Measurements from ENCODE around the gene SURF6.
"Not testable (repeated sequence)": the region's sequence is repeated elsewhere in the genome, so short reads cannot be mapped to it uniquely, and the experiment has no call there.

Gene SURF6

GRCh38 chr9:133323211-133323610 is 12.8 kb downstream of the SURF6 start:
- Histone ChIP-seq H3K4me1 (ENCODE audit: control insufficient read depth, insufficient read depth, low read length, unreplicated experiment) (no peaks in the 10 kb centered on the region), H2AFZ (ENCODE audit: low read length, unreplicated experiment) (no peak overlapping the region), H3K79me2 (ENCODE audit: control insufficient read depth, insufficient read depth, low read length, unreplicated experiment) (no peaks in the 10 kb centered on the region), H3K36me3 (ENCODE audit: insufficient read depth, low read length) (no peaks in the 10 kb centered on the region), H3K27me3 (ENCODE audit: insufficient read depth, low read length) (0 out of 2 replicates have a peak, but pooled peaks cover 9% of the 10 kb centered on the region), H3K27ac (ENCODE audit: low read depth, low read length) (no peak overlapping the region), H3K4me3 (ENCODE audit: low read depth, low read length) (no peak overlapping the region)

- Histone ChIP-seq H3K79me2 (ENCODE audit: control insufficient read depth, insufficient read depth, low read length, unreplicated experiment) (no peaks in the 10 kb centered on the region), H2AFZ (ENCODE audit: low read length, unreplicated experiment) (no peak overlapping the region), H3K36me3 (ENCODE audit: insufficient read depth, low read length) (no peaks in the 10 kb centered on the region), H3K27ac (ENCODE audit: low read depth, low read length) (no peak overlapping the region), H3K4me1 (ENCODE audit: control insufficient read depth, insufficient read depth, low read length, unreplicated experiment) (no peaks in the 10 kb centered on the region), H3K4me3 (ENCODE audit: low read depth, low read length) (no peak overlapping the region), H3K27me3 (ENCODE audit: insufficient read depth, low read length) (0 out of 2 replicates have a peak, but pooled peaks cover 9% of the 10 kb centered on the region)
Measured at GRCh38 chr9:133322701-133323100, 13.3 kb downstream of the SURF6 start.

GRCh38 chr9:133321411-133321935 is 14.5 kb downstream of the SURF6 start:
- Histone ChIP-seq H3K4me3 (ENCODE audit: low read depth, low read length) (no peak overlapping the region), H2AFZ (ENCODE audit: low read length, unreplicated experiment) (no peak overlapping the region), H3K4me1 (ENCODE audit: control insufficient read depth, insufficient read depth, low read length, unreplicated experiment) (no peaks in the 10 kb centered on the region), H3K36me3 (ENCODE audit: insufficient read depth, low read length) (no peaks in the 10 kb centered on the region), H3K27ac (ENCODE audit: low read depth, low read length) (no peak overlapping the region), H3K79me2 (ENCODE audit: control insufficient read depth, insufficient read depth, low read length, unreplicated experiment) (no peaks in the 10 kb centered on the region), H3K27me3 (ENCODE audit: insufficient read depth, low read length) (0 out of 2 replicates have a peak, but pooled peaks cover 9% of the 10 kb centered on the region)

GRCh38 chr9:133320421-133320881 is 15.5 kb downstream of the SURF6 start:
- no peak overlapping the region for H3K4me3 ChIP-seq (ENCODE audit: low read depth, low read length)
- H3K79me2 ChIP-seq (ENCODE audit: control insufficient read depth, insufficient read depth, low read length, unreplicated experiment) = no peaks in the 10 kb centered on the region
- no peaks in the 10 kb centered on the region for H3K4me1 ChIP-seq (ENCODE audit: control insufficient read depth, insufficient read depth, low read length, unreplicated experiment)
- H2AFZ ChIP-seq (ENCODE audit: low read length, unreplicated experiment) = no peak overlapping the region
- H3K27ac ChIP-seq (ENCODE audit: low read depth, low read length) = no peak overlapping the region
- no peaks in the 10 kb centered on the region for H3K36me3 ChIP-seq (ENCODE audit: insufficient read depth, low read length)
- 0 out of 2 replicates have a peak, but pooled peaks cover 9% of the 10 kb centered on the region for H3K27me3 ChIP-seq (ENCODE audit: insufficient read depth, low read length)

- H3K27ac ChIP-seq (ENCODE audit: low read depth, low read length); H3K4me1 ChIP-seq (ENCODE audit: control insufficient read depth, insufficient read depth, low read length, unreplicated experiment); H3K27me3 ChIP-seq (ENCODE audit: insufficient read depth, low read length); H3K36me3 ChIP-seq (ENCODE audit: insufficient read depth, low read length); H2AFZ ChIP-seq (ENCODE audit: low read length, unreplicated experiment); H3K79me2 ChIP-seq (ENCODE audit: control insufficient read depth, insufficient read depth, low read length, unreplicated experiment); H3K4me3 ChIP-seq (ENCODE audit: low read depth, low read length): not testable (repeated sequence)
Measured at GRCh38 chr9:133317551-133317950, 18.4 kb downstream of the SURF6 start.

GRCh38 chr9:133315997-133316396 is 20.0 kb downstream of the SURF6 start:
- Histone ChIP-seq H3K27ac (ENCODE audit: low read depth, low read length) (no peak overlapping the region), H2AFZ (ENCODE audit: low read length, unreplicated experiment) (no peak overlapping the region), H3K27me3 (ENCODE audit: insufficient read depth, low read length) (no peaks in the 10 kb centered on the region), H3K4me1 (ENCODE audit: control insufficient read depth, insufficient read depth, low read length, unreplicated experiment) (no peaks in the 10 kb centered on the region), H3K36me3 (ENCODE audit: insufficient read depth, low read length) (no peaks in the 10 kb centered on the region), H3K79me2 (ENCODE audit: control insufficient read depth, insufficient read depth, low read length, unreplicated experiment) (no peaks in the 10 kb centered on the region), H3K4me3 (ENCODE audit: low read depth, low read length) (no peak overlapping the region)

GRCh38 chr9:133309608-133310007 is 26.4 kb downstream of the SURF6 start:
- Histone ChIP-seq H3K27me3 (ENCODE audit: insufficient read depth, low read length) (peaks cover 38% of the 10 kb centered on the region), H3K79me2 (ENCODE audit: control insufficient read depth, insufficient read depth, low read length, unreplicated experiment) (no peaks in the 10 kb centered on the region), H3K27ac (ENCODE audit: low read depth, low read length) (no peak overlapping the region), H2AFZ (ENCODE audit: low read length, unreplicated experiment) (no peak overlapping the region), H3K36me3 (ENCODE audit: insufficient read depth, low read length) (no peaks in the 10 kb centered on the region), H3K4me3 (ENCODE audit: low read depth, low read length) (no peak overlapping the region), H3K4me1 (ENCODE audit: control insufficient read depth, insufficient read depth, low read length, unreplicated experiment) (no peaks in the 10 kb centered on the region)

GRCh38 chr9:133307301-133307700 is 28.7 kb downstream of the SURF6 start:
- no peaks in the 10 kb centered on the region for H3K4me1 ChIP-seq (ENCODE audit: control insufficient read depth, insufficient read depth, low read length, unreplicated experiment)
- H3K4me3 ChIP-seq (ENCODE audit: low read depth, low read length) = no peak overlapping the region
- no peak overlapping the region for H3K27ac ChIP-seq (ENCODE audit: low read depth, low read length)

GRCh38 chr9:133306242-133307204 is 29.5 kb downstream of the SURF6 start:
- no peak overlapping the region for H2AFZ ChIP-seq (ENCODE audit: low read length, unreplicated experiment)
- H3K79me2 ChIP-seq (ENCODE audit: control insufficient read depth, insufficient read depth, low read length, unreplicated experiment) = no peaks in the 10 kb centered on the region
- H3K27ac ChIP-seq (ENCODE audit: low read depth, low read length) = no peak overlapping the region

More at GRCh38 chr9:133307301-133307700, 28.7 kb downstream of the SURF6 start:
- Histone ChIP-seq H2AFZ (ENCODE audit: low read length, unreplicated experiment) (no peak overlapping the region), H3K27me3 (ENCODE audit: insufficient read depth, low read length) (peaks cover 57% of the 10 kb centered on the region), H3K79me2 (ENCODE audit: control insufficient read depth, insufficient read depth, low read length, unreplicated experiment) (no peaks in the 10 kb centered on the region), H3K36me3 (ENCODE audit: insufficient read depth, low read length) (no peaks in the 10 kb centered on the region)

GRCh38 chr9:133305731-133306130 is 30.3 kb downstream of the SURF6 start:
- Histone ChIP-seq H2AFZ (ENCODE audit: low read length, unreplicated experiment) (no peak overlapping the region), H3K4me1 (ENCODE audit: control insufficient read depth, insufficient read depth, low read length, unreplicated experiment) (no peaks in the 10 kb centered on the region), H3K79me2 (ENCODE audit: control insufficient read depth, insufficient read depth, low read length, unreplicated experiment) (no peaks in the 10 kb centered on the region), H3K4me3 (ENCODE audit: low read depth, low read length) (no peak overlapping the region), H3K27ac (ENCODE audit: low read depth, low read length) (no peak overlapping the region), H3K36me3 (ENCODE audit: insufficient read depth, low read length) (no peaks in the 10 kb centered on the region), H3K27me3 (ENCODE audit: insufficient read depth, low read length) (peaks cover 73% of the 10 kb centered on the region)

More at GRCh38 chr9:133306242-133307204, 29.5 kb downstream of the SURF6 start:
- Histone ChIP-seq H3K27me3 (ENCODE audit: insufficient read depth, low read length) (peaks cover 65% of the 10 kb centered on the region), H3K4me3 (ENCODE audit: low read depth, low read length) (no peak overlapping the region), H3K36me3 (ENCODE audit: insufficient read depth, low read length) (no peaks in the 10 kb centered on the region), H3K4me1 (ENCODE audit: control insufficient read depth, insufficient read depth, low read length, unreplicated experiment) (no peaks in the 10 kb centered on the region)

Measured in ACC112 (cell line).